GM10266 (cell line): ENCODE results near the gene BBS2.

ENCODE experiments used
- DNase-seq: peaks from one replicate; pipeline ENCODE4 v3.0.0; 2012; ENCODE audit errors: extremely low spot score
- TF ChIP-seq, protein P1 (sequence below): IDR thresholded peaks from 2 replicates; pipeline ENCODE4 v1.5.1; 2012; ENCODE audit warnings: mild to moderate bottlenecking, low read depth; ENCODE audit not compliant: control insufficient read depth, insufficient read depth; ENCODE audit errors: missing control alignments

BBS2 gene

DNA sequence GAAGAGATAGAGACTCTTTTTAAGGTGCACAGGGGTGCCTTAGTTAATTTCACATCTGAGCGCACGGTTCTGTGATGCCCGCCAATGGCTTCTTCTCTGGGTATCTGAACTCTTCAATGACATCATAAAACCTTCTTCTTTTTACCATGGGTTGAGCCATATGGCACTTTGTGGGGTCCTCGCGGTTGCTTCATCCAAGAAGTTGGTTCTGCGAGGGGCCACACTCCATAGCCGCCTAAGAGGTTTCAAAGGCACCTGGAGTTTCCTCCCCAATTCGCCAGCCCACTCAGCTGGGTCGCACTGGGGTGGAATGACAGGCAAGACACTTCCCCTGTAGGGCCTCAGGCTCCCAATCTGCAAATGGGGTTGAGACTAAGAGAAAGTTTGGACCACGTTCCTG lies 34.6 kb upstream of the BBS2 start:
- DNase-seq, result no peak

DNA sequence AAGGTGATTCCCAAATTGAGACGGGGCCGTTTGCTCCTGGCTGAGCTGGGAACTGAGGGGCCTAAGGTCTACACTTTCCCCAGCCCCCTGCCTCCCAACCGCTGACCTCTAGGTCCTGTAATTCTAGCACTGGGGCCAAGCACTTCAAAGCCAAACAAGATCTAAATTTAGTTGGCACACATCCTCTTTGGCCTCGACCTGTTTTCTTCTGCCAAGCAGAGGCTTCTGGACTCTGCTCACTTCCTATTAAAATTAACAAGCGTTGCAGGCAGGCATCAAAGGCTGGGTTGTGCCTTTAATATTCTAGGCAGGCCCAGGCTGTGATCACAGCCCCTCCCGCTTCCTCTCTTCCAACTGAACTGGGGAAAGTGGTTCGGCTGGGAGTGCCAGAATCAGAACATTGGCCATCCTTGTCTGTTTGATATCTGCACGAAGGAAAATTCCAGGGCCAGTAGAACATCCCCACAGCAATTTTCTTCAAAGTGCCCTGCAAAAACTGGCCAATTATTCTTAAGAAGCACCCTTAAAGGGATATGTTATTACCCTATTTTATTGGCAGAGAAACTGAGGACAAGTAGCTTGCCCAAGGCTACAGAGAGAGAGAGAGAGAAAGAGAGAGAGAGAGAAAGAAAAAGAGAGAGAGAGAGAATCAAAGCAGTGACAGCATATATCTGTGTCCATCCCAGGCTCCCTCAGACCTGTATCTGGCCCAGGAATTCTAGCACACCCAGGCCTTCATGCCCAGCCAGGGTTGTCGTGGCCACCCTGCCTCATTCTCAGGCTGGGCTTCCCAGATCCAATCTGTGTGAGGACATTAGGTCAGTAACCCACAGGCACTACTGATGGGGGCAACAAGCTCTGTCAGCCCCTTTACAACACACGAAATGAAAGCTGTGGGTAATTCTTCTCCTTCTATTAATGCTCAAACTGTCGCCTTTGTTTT lies 32.2 kb upstream of the BBS2 start:
- DNase-seq, result no peak
- TF ChIP-seq, protein P1, sequence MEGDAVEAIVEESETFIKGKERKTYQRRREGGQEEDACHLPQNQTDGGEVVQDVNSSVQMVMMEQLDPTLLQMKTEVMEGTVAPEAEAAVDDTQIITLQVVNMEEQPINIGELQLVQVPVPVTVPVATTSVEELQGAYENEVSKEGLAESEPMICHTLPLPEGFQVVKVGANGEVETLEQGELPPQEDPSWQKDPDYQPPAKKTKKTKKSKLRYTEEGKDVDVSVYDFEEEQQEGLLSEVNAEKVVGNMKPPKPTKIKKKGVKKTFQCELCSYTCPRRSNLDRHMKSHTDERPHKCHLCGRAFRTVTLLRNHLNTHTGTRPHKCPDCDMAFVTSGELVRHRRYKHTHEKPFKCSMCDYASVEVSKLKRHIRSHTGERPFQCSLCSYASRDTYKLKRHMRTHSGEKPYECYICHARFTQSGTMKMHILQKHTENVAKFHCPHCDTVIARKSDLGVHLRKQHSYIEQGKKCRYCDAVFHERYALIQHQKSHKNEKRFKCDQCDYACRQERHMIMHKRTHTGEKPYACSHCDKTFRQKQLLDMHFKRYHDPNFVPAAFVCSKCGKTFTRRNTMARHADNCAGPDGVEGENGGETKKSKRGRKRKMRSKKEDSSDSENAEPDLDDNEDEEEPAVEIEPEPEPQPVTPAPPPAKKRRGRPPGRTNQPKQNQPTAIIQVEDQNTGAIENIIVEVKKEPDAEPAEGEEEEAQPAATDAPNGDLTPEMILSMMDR, result no peak

More for the DNA sequence above, 34.6 kb upstream of the BBS2 start:
- TF ChIP-seq, protein P1, result no peak

DNA sequence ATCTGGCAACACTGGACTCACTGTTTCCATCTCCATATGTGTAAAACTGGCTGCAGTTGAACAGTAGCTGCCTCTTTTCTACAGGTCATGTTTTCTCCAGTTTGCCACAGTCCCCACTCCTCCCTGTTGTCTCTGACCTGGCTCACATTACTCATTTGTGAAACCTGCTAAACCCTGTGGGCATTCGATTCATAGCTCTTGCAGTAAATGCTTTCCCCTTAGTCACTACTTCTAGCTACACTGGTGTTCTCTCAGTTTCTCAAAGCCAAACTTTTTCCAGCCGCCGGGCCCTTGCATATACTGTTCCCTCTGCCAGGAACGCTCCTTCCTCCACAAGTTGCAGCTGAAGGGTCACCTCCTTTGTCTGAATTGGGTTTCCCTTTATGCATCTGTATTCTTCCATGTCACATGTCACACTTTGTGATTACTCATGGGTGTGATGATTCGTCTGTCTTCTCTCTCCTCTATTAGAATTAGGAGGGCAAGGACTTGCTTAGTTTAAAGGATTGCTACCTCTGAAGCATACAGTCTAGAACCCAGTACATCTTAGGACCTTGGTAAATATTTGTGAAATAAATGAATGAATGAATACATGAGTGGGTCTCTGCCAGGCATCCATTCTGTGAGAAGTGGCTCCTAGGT lies 30.0 kb upstream of the BBS2 start:
- TF ChIP-seq, protein P1, result no peak
- no peak for DNase-seq

DNA sequence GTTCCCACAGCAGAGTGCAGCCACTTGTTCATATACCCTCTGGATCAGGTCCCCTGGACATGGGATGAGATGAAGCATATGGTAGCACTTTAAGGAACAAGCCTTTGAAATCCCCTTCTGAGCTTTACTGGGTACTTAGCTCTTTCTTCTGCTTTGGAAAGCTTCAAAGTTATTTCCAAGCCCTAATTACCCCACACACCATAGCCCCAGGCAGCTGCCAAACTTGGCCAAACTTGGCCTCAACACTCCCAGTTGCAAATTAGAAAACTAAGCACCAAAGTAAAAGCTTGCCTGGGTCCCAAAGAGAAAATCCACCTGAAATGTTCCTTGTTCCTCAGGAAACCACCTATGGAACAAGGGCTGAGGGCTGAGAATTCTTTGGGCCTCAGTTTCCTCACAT lies 29.3 kb upstream of the BBS2 start:
- no peak for DNase-seq
- TF ChIP-seq, protein P1, result no peak

DNA sequence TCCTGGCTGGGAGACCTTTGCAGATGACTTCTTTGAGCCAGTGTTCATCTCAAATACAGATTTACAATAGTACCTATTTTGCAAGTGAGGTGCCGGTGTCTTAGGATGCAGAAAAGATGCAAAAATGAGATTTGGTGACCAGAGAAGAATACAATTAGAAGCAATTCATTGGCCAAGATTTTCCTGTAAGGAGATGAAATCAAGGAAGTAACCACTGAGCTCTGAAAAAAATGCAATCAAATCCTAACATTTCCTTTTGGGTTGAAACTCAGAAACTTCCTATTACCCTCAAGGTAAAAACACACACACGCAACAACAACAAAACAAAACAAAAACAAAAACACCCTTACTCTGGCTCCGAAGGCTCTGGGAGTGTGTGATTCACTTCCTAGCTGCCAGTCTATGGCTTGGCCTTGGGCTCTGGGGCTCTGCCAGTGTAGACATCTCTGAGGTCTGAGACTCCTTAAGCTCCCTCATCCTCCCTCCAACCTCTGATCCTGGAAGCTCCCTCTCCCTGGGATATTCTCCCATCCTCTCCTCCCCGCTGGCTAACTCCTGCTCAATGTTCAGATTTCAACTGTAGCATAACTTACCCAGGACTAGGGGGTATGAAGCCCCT lies 28.2 kb upstream of the BBS2 start:
- TF ChIP-seq, protein P1, result no peak

DNA sequence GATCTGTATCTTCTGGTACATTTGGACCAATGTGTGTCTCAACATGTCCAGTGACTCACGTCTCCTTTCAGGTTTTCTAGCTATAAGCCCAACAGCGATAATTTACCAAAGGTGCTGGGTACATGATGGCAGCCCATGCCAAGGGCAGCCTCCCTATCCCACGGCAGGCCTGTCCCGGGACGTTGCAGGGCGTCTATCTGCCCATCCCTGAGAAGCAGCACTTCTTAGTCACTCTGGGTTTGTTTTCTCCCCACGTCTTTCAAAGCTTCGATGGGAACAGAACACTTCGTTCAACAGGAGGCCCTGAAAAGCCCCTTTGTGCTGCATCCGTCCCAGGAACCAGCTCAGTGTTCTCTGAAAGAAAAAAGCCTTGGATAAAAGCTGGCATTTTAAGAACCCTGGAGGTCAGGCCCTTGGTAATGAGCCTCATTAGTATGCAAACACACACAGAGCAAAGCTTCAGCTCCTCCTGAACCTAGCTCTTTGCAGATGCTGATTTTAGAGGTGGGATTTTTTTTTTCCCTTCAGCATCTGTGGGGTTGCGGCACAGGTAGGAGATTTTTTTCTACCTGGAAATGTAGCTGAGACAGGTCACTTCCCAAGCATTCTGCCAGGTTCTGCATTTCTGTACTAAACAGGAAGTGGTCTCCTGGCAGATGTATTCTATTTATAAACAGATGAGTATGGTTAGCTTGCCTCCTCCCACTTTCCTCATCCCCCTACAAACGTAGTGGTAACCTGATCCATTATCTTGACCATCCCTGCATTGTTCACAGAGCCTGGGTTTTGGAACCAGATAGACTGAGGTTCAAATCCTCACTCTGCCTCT lies 27.5 kb upstream of the BBS2 start:
- TF ChIP-seq, protein P1, result no peak
- DNase-seq, result no peak

More for the DNA sequence above, 28.2 kb upstream of the BBS2 start:
- no peak for DNase-seq
